GM21381 (cell line): ENCODE data around the gene HS3ST5.
"Not testable (repeated sequence)": the region's sequence is repeated elsewhere in the genome, so short reads cannot be mapped to it uniquely, and the experiment has no call there.

Experiments
- ATAC-seq: cut with Tn5 transposase; IDR thresholded peaks from one replicate; pipeline ENCODE4 v1.9.1; 2021; ENCODE audit warnings: mild to moderate bottlenecking, moderate library complexity; ENCODE audit not compliant: unreplicated experiment

The HS3ST5 gene

GRCh38 chr6:114055763-114056162 lies 287.1 kb downstream of the HS3ST5 start:
- ATAC-seq = no peak

- no peak for ATAC-seq
Observed at GRCh38 chr6:114055349-114055748, 287.5 kb downstream of the HS3ST5 start.

- no peak for ATAC-seq
Observed at GRCh38 chr6:114053791-114054190, 289.0 kb downstream of the HS3ST5 start.

- ATAC-seq = no peak
Observed at GRCh38 chr6:114052141-114052540, 290.7 kb downstream of the HS3ST5 start.

- no peak for ATAC-seq
Observed at GRCh38 chr6:114051031-114051430, 291.8 kb downstream of the HS3ST5 start.

GRCh38 chr6:114049367-114049966 lies 293.4 kb downstream of the HS3ST5 start:
- no peak for ATAC-seq

GRCh38 chr6:114044566-114044965 lies 298.3 kb downstream of the HS3ST5 start:
- ATAC-seq = not testable (repeated sequence)

- no peak for ATAC-seq
Observed at GRCh38 chr6:114042267-114043016, 300.4 kb downstream of the HS3ST5 start.

- ATAC-seq = no peak
Observed at GRCh38 chr6:114040871-114041270, 302.0 kb downstream of the HS3ST5 start.

GRCh38 chr6:114039841-114040240 lies 303.0 kb downstream of the HS3ST5 start:
- ATAC-seq = no peak

- ATAC-seq = no peak
Observed at GRCh38 chr6:114033606-114034005, 309.2 kb downstream of the HS3ST5 start.

- ATAC-seq = no peak
Observed at GRCh38 chr6:114032721-114033120, 310.1 kb downstream of the HS3ST5 start.

- no peak for ATAC-seq
Observed at GRCh38 chr6:114030767-114031166, 312.1 kb downstream of the HS3ST5 start.

- no peak for ATAC-seq
Observed at GRCh38 chr6:114024746-114025145, 318.1 kb downstream of the HS3ST5 start.

GRCh38 chr6:114020196-114020595 lies 322.6 kb downstream of the HS3ST5 start:
- no peak for ATAC-seq

- ATAC-seq = not testable (repeated sequence)
Observed at GRCh38 chr6:114017146-114017545, 325.7 kb downstream of the HS3ST5 start.

- not testable (repeated sequence) for ATAC-seq
Observed at GRCh38 chr6:114014106-114014505, 328.7 kb downstream of the HS3ST5 start.

- not testable (repeated sequence) for ATAC-seq
Observed at GRCh38 chr6:114011486-114011885, 331.3 kb downstream of the HS3ST5 start.

GRCh38 chr6:114010540-114010939 lies 332.3 kb downstream of the HS3ST5 start:
- ATAC-seq = no peak

- no peak for ATAC-seq
Observed at GRCh38 chr6:114009192-114009591, 333.6 kb downstream of the HS3ST5 start.

- no peak for ATAC-seq
Observed at GRCh38 chr6:114008331-114008730, 334.5 kb downstream of the HS3ST5 start.

GRCh38 chr6:114007516-114007915 lies 335.3 kb downstream of the HS3ST5 start:
- ATAC-seq = no peak
